Esophagus squamous epithelium (tissue), 5 donors: ENCODE results near the gene H19. TPM values are rescaled to one million over a fixed set of nuclear protein-coding genes. Genes with fewer than 3 reads are reported as not detected.

Experiments
- DNase-seq: peaks from one replicate; lab custom pipeline; 2025; lab: John Stamatoyannopoulos, UW
- H3K27ac ChIP-seq, 4 donors: fragments of 200-600 bp; sonication (generic); one replicate each; pipeline ENCODE4 v1.5.1; 2016 to 2019; ENCODE audit warnings: mild to moderate bottlenecking in 1 of 4
- H3K27me3 ChIP-seq, 4 donors: fragments of 200-600 bp; sonication (generic); 1 replicate in 3 of 4; 2 replicates in 1 of 4; pipeline versions ENCODE4 v1.5.1 to v1.6.0; 2017 to 2021; ENCODE audit warnings: antibody characterized with exemption in 1 of 4
- H3K36me3 ChIP-seq, 3 donors: fragments of 200-600 bp; sonication (generic); one replicate each; pipeline ENCODE4 v1.5.1; 2016 to 2019
- H3K4me1 ChIP-seq, 3 donors: fragments of 200-600 bp; sonication (generic); one replicate each; pipeline ENCODE4 v1.5.1; 2017 to 2019
- H3K4me3 ChIP-seq, 4 donors: fragments of 200-600 bp; sonication (generic); 1 replicate in 3 of 4; 2 replicates in 1 of 4; pipeline ENCODE4 v1.5.1; 2016 to 2019; ENCODE audit warnings: mild to moderate bottlenecking in 2 of 4, moderate library complexity in 1 of 4
- H3K9me3 ChIP-seq, 3 donors: fragments of 200-600 bp; sonication (generic); one replicate each; pipeline ENCODE4 v1.5.1; 2016 to 2019
- POLR2A ChIP-seq, 4 donors: fragments of 450-650 bp; IDR thresholded peaks; one replicate each; pipeline ENCODE4 v1.6.1; 2017; ENCODE audit warnings: antibody characterized with exemption in 4 of 4, mild to moderate bottlenecking in 4 of 4, moderate library complexity in 3 of 4
- WGBS, 2 donors: methylation state at CpG; one replicate each; pipeline ENCODE4 v1.1.5; 2018; 5-methylcytosine and 5-hydroxymethylcytosine counted together
- intact Hi-C: fragments of 100-400 bp; cut with DNase I; formaldehyde crosslinking; loops from one replicate; pipeline ENCODE4 v1.15.0; 2022
- total RNA-seq, 4 donors: library from RNA; depleted of rRNA; stranded (reverse); fragments of >200 nt; gene quantifications; one replicate each; pipeline ENCODE4 v1.1.0, GENCODE V29; 2016
- TF ChIP-seq, protein P1 (sequence below), 6 experiments: fragments of 450-650 bp in 4 of 6; fragments of 200-600 bp in 2 of 6; sonication (generic) in 2 of 6; IDR thresholded peaks; one replicate each; pipeline ENCODE4 v1.5.1; 2016 to 2019; ENCODE audit warnings: antibody characterized with exemption in 6 of 6, mild to moderate bottlenecking in 4 of 6, moderate library complexity in 4 of 6
- donor health status: DM: yes; HTN: yes; CAD: no.

H19 gene
- total RNA-seq, 4 donors from 2014 or later: 4.7 to 121 (median 47.8) TPM

GRCh38 chr11:1968454-1969002 is 29.1 kb downstream of the H19 start:
- TF ChIP-seq, protein P1, sequence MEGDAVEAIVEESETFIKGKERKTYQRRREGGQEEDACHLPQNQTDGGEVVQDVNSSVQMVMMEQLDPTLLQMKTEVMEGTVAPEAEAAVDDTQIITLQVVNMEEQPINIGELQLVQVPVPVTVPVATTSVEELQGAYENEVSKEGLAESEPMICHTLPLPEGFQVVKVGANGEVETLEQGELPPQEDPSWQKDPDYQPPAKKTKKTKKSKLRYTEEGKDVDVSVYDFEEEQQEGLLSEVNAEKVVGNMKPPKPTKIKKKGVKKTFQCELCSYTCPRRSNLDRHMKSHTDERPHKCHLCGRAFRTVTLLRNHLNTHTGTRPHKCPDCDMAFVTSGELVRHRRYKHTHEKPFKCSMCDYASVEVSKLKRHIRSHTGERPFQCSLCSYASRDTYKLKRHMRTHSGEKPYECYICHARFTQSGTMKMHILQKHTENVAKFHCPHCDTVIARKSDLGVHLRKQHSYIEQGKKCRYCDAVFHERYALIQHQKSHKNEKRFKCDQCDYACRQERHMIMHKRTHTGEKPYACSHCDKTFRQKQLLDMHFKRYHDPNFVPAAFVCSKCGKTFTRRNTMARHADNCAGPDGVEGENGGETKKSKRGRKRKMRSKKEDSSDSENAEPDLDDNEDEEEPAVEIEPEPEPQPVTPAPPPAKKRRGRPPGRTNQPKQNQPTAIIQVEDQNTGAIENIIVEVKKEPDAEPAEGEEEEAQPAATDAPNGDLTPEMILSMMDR (IDR thresholded peaks at IDR 0.05): no peak
- TF ChIP-seq POLR2A (IDR thresholded peaks at IDR 0.05): no peak

GRCh38 chr11:1967641-1968225 is 29.9 kb downstream of the H19 start:
- Histone ChIP-seq H3K27ac (no peak overlapping the region), H3K4me1 (no peaks in the 10 kb centered on the region), H3K36me3 (no peaks in the 10 kb centered on the region), H3K27me3 (no peaks in the 10 kb centered on the region), H3K4me3 (no peak overlapping the region), H3K9me3 (no peaks in the 10 kb centered on the region)
- TF ChIP-seq POLR2A (IDR thresholded peaks at IDR 0.05): no peak
- TF ChIP-seq, protein P1 (IDR thresholded peaks at IDR 0.05): no peak
- DNase-seq: no peak
- intact Hi-C loops: no loop called here
- WGBS, 2 donors: no CpG with 5 or more reads among the region's 21 CpGs

More at GRCh38 chr11:1968454-1969002, 29.1 kb downstream of the H19 start:
- Histone ChIP-seq H3K27me3 (no peaks in the 10 kb centered on the region), H3K9me3 (no peaks in the 10 kb centered on the region), H3K36me3 (no peaks in the 10 kb centered on the region), H3K27ac (no peak overlapping the region), H3K4me3 (no peak overlapping the region), H3K4me1 (no peaks in the 10 kb centered on the region)
- intact Hi-C loops: no loop called here
- WGBS, 2 donors: no CpG with 5 or more reads among the region's 24 CpGs
- DNase-seq: no peak

DNA sequence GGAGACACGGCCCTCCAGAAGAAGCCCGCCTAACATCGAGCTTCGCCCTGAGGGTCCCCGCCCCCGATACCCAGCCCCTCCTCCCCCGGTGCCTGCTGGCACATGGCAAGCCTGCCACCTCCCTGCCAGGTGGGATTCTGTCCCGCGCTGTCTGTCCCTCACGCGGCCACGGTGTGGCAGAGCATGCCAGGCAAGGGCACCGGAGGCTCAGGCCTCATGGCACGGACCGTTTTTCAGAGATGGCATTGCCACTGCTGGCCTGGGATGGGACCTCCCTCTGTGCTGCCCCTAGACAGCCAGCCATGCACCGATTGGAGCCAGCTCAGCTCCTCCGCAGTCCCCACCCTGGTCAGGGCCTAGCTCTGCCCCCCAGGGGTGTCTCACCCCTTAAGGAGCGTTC is 31.1 kb downstream of the H19 start:
- no peak for DNase-seq
- Histone ChIP-seq H3K9me3 (no peaks in the 10 kb centered on the region), H3K27ac (no peak overlapping the region), H3K4me1 (no peaks in the 10 kb centered on the region), H3K27me3 (no peaks in the 10 kb centered on the region), H3K36me3 (no peaks in the 10 kb centered on the region), H3K4me3 (no peak overlapping the region)
- WGBS, 2 donors: no CpG with 5 or more reads among the region's 18 CpGs
- no peak for TF ChIP-seq POLR2A (IDR thresholded peaks at IDR 0.05)
- TF ChIP-seq, protein P1 (IDR thresholded peaks at IDR 0.05): no peak
- intact Hi-C loops: no loop called here

GRCh38 chr11:1964955-1965354 is 32.7 kb downstream of the H19 start:
- TF ChIP-seq, protein P1 (IDR thresholded peaks at IDR 0.05): no peak
- no peak for TF ChIP-seq POLR2A (IDR thresholded peaks at IDR 0.05)
- no peak for DNase-seq
- Histone ChIP-seq H3K36me3 (no peaks in the 10 kb centered on the region), H3K4me1 (no peaks in the 10 kb centered on the region), H3K27me3 (no peaks in the 10 kb centered on the region), H3K9me3 (no peaks in the 10 kb centered on the region), H3K4me3 (no peak overlapping the region), H3K27ac (no peak overlapping the region)
- no CpG with 5 or more reads among the region's 20 CpGs for WGBS, 2 donors
- intact Hi-C loops: no loop called here

DNA sequence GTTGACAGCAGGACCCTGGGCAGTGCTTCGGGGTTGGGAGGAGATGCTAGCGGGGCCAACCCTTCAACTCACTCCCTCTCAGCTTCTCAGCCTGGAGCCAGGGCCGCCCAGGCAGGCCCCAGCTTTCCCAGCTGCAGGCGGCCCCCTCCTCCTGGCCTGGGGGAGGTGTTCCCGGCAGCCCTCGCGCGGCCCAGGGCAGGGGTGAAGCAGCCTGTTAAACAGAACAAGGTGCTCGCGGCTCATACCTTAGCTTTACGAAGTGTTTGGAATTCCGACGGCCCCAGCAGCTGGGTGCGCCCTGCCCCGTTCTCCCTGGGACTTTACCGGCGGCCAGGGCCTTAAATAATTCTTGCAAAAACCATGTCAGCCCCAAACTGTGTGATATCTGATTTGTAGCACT is 33.3 kb downstream of the H19 start:
- H3K27ac ChIP-seq: no peak overlapping the region
- WGBS, 2 donors: no CpG with 5 or more reads among the region's 17 CpGs
- no peaks in the 10 kb centered on the region for H3K9me3 ChIP-seq
- no peaks in the 10 kb centered on the region for H3K27me3 ChIP-seq
- no peaks in the 10 kb centered on the region for H3K36me3 ChIP-seq
- H3K4me3 ChIP-seq: no peak overlapping the region
- intact Hi-C loops: no loop called here
- no peak for DNase-seq
- TF ChIP-seq POLR2A (IDR thresholded peaks at IDR 0.05): no peak
- TF ChIP-seq, protein P1 (IDR thresholded peaks at IDR 0.05): no peak
- no peaks in the 10 kb centered on the region for H3K4me1 ChIP-seq
